AG04450 (cell line): ENCODE data around the gene DHRS13. TPM values are rescaled to one million over a fixed set of nuclear protein-coding genes. Genes with fewer than 3 reads are reported as not detected.
"Not testable (repeated sequence)": the region's sequence is repeated elsewhere in the genome, so short reads cannot be mapped to it uniquely, and the experiment has no call there.

Source experiments
- CTCF ChIA-PET: fragments of 300-600, 350-600 bp; formaldehyde crosslinking; extraction: SDS; loops from one replicate; lab custom pipeline; 2022; ENCODE audit warnings: antibody characterized with exemption, inconsistent platforms; lab: Charles Lee
- POLR2A ChIA-PET: fragments of 350-600 bp; formaldehyde crosslinking; extraction: SDS; loops from one replicate; lab custom pipeline; 2021; ENCODE audit warnings: antibody characterized with exemption, inconsistent platforms; lab: Yijun Ruan, JAX
- DNase-seq: peaks from one replicate; pipeline ENCODE4 v3.0.0-alpha.2; 2011; ENCODE audit warnings: low read depth, low spot score
- H3K27ac ChIP-seq: one replicate; pipeline ENCODE4 v1.5.1; 2012; ENCODE audit warnings: low read depth, low read length, control low read depth
- H3K27me3 ChIP-seq: one replicate; pipeline ENCODE4 v1.6.0; 2012; ENCODE audit warnings: low read length; ENCODE audit not compliant: control insufficient read depth, insufficient read depth
- H3K4me3 ChIP-seq: 2 replicates; pipeline ENCODE4 v1.5.1; 2011; ENCODE audit warnings: mild to moderate bottlenecking, low read depth, low read length, control low read depth
- H3K9me3 ChIP-seq: 2 replicates; pipeline ENCODE4 v1.5.1; 2012; ENCODE audit warnings: low read length; ENCODE audit not compliant: control insufficient read depth, insufficient read depth
- CTCF ChIP-seq: IDR thresholded peaks from 2 replicates; pipeline ENCODE4 v1.5.1; 2011; ENCODE audit warnings: low read depth, low read length, control low read depth, inconsistent platforms
- polyA plus RNA-seq: library from polyadenylated mRNA; depleted of rRNA; stranded (reverse); fragments of >200 nt; gene quantifications from 2 replicates; pipeline ENCODE4 v1.2.3, GENCODE V29; 2011

DHRS13 gene
- polyA plus RNA-seq, 1 experiment: 2.9 TPM

GRCh38 chr17:28896884-28897768 is 5.8 kb downstream of the DHRS13 start, which contains the start of gene FLOT2:
TSS of gene FLOT2 (minus strand) at chr17:28897733. CDS start at chr17:28897574, 159 bp downstream.
- Histone ChIP-seq H3K27me3 (no peaks in the 10 kb centered on the region), H3K9me3 (peaks cover 5% of the 10 kb centered on the region; the same call in 1 of the 2 replicates), H3K27ac (peak within 1 kb of the TSS; percentile 11), H3K4me3 (peak within 1 kb of the TSS; percentile 83)
- POLR2A ChIA-PET: interaction anchor here (0.6 to 1.8 kb wide), 5 partner anchors 30 to 178 kb away, joined by 3 to 5 read pairs (median 3); partner anchors contain the start of genes RPL23A and TLCD1
- no peak for DNase-seq
- peak; percentile 37 for TF ChIP-seq CTCF
- CTCF ChIA-PET: interaction anchor here (5.4 kb wide), 1 partner anchor 133 kb away, joined by 46 read pairs; no protein-coding TSS in a partner anchor

DNA sequence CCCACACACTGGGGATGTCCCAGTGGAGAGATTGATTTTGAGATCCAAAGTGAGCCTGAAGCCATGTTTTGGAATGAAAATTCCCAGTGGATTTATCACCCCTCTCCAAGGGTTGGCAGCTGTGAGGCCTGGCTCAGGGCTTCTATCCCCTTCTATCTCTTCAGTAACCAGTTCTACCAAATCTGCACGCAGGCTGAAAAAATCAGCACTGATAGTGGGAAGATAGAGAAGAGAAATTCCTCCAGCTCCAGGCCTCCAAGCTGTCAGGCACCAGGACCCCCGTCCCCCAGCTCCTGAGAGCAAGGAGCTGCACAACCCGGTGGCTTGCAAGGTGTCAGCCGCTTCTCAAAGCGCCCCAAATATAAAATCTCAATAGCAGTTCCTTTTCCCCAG is 6.4 kb downstream of the DHRS13 start:
- TF ChIP-seq CTCF: no peak
- H3K27ac ChIP-seq: no peak overlapping the region
- H3K27me3 ChIP-seq: no peaks in the 10 kb centered on the region
- ChIA-PET POLR2A (interaction anchor here (0.6 kb wide), 2 partner anchors 49 to 162 kb away, joined by 3 read pairs; no protein-coding TSS in a partner anchor), CTCF (interaction anchor here (0.7 to 5.4 kb wide), 2 partner anchors 133 to 169 kb away, joined by 3 to 46 read pairs; no protein-coding TSS in a partner anchor)
- H3K4me3 ChIP-seq: peak overlapping the region; percentile 83
- peaks cover 5% of the 10 kb centered on the region; the same call in 1 of the 2 replicates for H3K9me3 ChIP-seq
- no peak for DNase-seq

DNA sequence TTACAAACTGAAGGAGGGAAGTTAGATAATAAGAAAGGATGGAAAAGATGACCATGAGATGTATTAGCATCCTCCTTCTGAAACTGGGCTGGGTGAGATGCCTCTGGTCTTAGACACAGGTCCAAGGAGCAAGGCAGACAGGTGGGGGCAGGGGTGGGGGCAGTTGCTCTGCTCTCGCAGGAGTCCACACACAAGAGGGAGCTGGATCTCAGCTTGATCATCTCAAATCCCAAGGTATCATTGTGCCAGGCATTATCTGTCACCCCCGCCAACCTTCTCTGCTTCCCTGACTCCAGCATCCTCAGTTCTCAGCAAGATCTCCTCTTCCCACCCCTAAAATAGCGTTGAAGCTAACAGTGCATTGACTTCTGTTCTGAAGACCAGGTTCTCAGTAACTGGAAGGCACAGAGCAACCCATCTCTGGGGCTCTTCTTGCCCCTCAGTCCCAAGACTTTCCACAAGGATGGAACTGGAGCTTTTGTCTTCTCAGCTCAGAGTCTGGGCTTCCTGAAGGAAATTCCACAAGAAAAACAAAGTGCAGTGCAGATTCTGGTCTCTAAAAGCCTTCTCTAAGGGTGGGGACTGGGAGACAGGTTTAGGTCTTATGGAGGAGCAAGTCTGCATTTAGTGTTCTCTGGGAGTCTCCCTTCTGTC is 7.0 kb downstream of the DHRS13 start:
- CTCF ChIA-PET: interaction anchor here (0.7 to 5.4 kb wide), 2 partner anchors 132 to 169 kb away, joined by 3 to 46 read pairs; no protein-coding TSS in a partner anchor
- Histone ChIP-seq H3K27me3 (no peaks in the 10 kb centered on the region), H3K9me3 (peaks cover 5% of the 10 kb centered on the region; the same call in 1 of the 2 replicates), H3K4me3 (peak overlapping the region; percentile 83), H3K27ac (no peak overlapping the region)
- DNase-seq: no peak
- no peak for TF ChIP-seq CTCF
- POLR2A ChIA-PET: interaction anchor here (0.6 kb wide), 1 partner anchor 163 kb away, joined by 3 read pairs; no protein-coding TSS in a partner anchor

DNA sequence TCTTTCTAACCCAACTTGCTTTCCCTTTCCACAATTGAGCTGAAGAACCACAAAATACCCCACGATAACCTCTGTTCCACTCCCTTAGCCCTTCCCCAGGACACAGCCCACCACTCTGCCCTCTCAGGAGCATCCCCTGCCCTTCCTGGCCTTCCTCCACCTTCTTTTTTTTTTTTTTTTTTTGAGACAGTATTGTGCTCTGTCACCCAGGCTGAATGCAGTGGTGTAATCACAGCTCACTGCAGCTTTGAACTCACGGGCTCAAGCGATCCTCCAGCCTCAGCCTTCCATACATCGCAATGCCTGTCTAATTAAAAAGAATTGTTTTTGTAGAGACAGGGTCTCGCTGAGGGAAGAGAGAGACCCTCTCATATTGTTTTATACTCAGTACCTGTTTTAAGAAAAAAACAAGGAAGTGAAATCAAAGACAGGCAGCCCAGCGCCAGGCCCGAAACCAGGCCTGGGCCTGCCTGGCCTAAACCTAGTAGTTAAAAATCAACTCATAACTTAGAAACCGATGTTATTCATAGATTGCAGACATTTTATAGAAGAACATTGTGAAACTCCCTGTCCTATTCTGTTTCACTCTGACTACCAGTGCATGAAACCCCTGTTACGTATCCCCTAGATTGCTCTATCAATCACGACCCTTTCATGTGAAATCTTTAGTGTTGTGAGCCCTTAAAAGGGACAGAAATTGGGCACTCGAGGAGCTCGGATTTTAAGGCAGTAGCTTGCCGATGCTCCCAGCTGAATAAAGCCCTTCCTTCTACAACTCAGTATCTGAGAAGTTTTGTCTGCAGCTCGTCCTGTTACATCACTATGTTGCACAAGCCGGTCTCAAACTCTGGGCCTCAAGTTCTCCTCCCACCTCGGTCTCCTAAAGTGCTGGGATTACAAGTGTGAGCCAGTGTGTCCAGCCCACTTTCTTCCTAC is 9.4 kb downstream of the DHRS13 start:
- ChIA-PET POLR2A (interaction anchor here (0.8 to 1.1 kb wide), 2 partner anchors 15 to 29 kb away, joined by 3 to 5 read pairs; no protein-coding TSS in a partner anchor), CTCF (interaction anchor here (1.1 to 1.7 kb wide), 3 partner anchors 130 to 166 kb away, joined by 3 to 8 read pairs (median 5); no protein-coding TSS in a partner anchor)
- not testable (repeated sequence) for H3K27me3 ChIP-seq

More for the DNA sequence above, 9.4 kb downstream of the DHRS13 start:
- not testable (repeated sequence) for H3K9me3 ChIP-seq, DNase-seq, H3K4me3 ChIP-seq, H3K27ac ChIP-seq
